C4-2B (cell line): ENCODE data around the gene KCNN4.

Experiments used
- H3K27ac ChIP-seq: fragments of 450-650 bp; 2 replicates; pipeline ENCODE4 v1.5.1; 2017
- CTCF ChIP-seq: fragments of 450-650 bp; conservative IDR thresholded peaks from 2 replicates; pipeline ENCODE4 v1.5.1; 2017; ENCODE audit warnings: mild to moderate bottlenecking
- ZFX ChIP-seq: fragments of 450-650 bp; IDR thresholded peaks from 2 replicates; pipeline ENCODE4 v1.6.1; 2017

Gene KCNN4

GRCh38 chr19:43729919-43730318 lies 50.9 kb downstream of the KCNN4 start:
- H3K27ac ChIP-seq, result no peak overlapping the region

GRCh38 chr19:43727593-43727853 lies 53.2 kb downstream of the KCNN4 start:
- TF ChIP-seq CTCF, result no peak
- TF ChIP-seq ZFX, result no peak
- no peak overlapping the region for H3K27ac ChIP-seq

More at GRCh38 chr19:43729919-43730318, 50.9 kb downstream of the KCNN4 start:
- TF ChIP-seq ZFX (no peak), CTCF (no peak)

- TF ChIP-seq ZFX (no peak), CTCF (no peak)
- H3K27ac ChIP-seq, result no peak overlapping the region
Measured at GRCh38 chr19:43726736-43727592, 53.8 kb downstream of the KCNN4 start.

- no peak for TF ChIP-seq CTCF
- no peak for TF ChIP-seq ZFX
- no peak overlapping the region for H3K27ac ChIP-seq
Measured at GRCh38 chr19:43725468-43725867, 55.3 kb downstream of the KCNN4 start.

GRCh38 chr19:43724896-43725295 lies 55.9 kb downstream of the KCNN4 start:
- no peak overlapping the region for H3K27ac ChIP-seq
- no peak for TF ChIP-seq ZFX
- no peak for TF ChIP-seq CTCF

- no peak; the same call in 1 of the 2 replicates for TF ChIP-seq CTCF
- no peak for TF ChIP-seq ZFX
- no peak overlapping the region for H3K27ac ChIP-seq
Measured at GRCh38 chr19:43723588-43723987, 57.2 kb downstream of the KCNN4 start.

GRCh38 chr19:43721469-43722048 lies 59.2 kb downstream of the KCNN4 start:
- TF ChIP-seq ZFX (no peak), CTCF (no peak)

More at GRCh38 chr19:43721469-43722048, 59.2 kb downstream of the KCNN4 start:
- no peak overlapping the region for H3K27ac ChIP-seq
